K562 (cell line): ENCODE results near the gene RNF2. TPM values are rescaled to one million over a fixed set of nuclear protein-coding genes. Genes with fewer than 3 reads are reported as not detected.

ENCODE experiments used
- BRD9 ChIP-seq: fragments of 450-650 bp; IDR thresholded peaks from 2 replicates; pipeline ENCODE4 v1.6.1; 2018; ENCODE audit warnings: low read depth; ENCODE audit not compliant: partially characterized antibody
- CBFA2T3 ChIP-seq: fragments of 450-650 bp; IDR thresholded peaks from 2 replicates; pipeline ENCODE4 v1.6.1; 2017
- DNMT1 ChIP-seq: fragments of 450-650 bp; IDR thresholded peaks from 2 replicates; pipeline ENCODE4 v1.6.1; 2016; ENCODE audit warnings: antibody characterized with exemption, mild to moderate bottlenecking
- FOXJ3 ChIP-seq: sonication (generic); formaldehyde crosslinking; IDR thresholded peaks from 2 replicates; pipeline ENCODE4 v1.4.0; 2020; ENCODE audit warnings: mild to moderate bottlenecking, missing genetic modification reagents
- FOXK1 ChIP-seq: sonication (generic); formaldehyde crosslinking; IDR thresholded peaks from 2 replicates; pipeline ENCODE4 v1.8.0; 2022; ENCODE audit warnings: missing genetic modification reagents, mild to moderate bottlenecking, borderline replicate concordance
- FOXK2 ChIP-seq, 2 experiments: fragments of 450-650 bp; IDR thresholded peaks in 1 of 2; conservative IDR thresholded peaks in 1 of 2; 2 replicates each; pipeline ENCODE4 v1.6.1; 2016; ENCODE audit warnings: low read depth in 2 of 2, mild to moderate bottlenecking in 1 of 2
- MTA2 ChIP-seq: fragments of 450-650 bp; IDR thresholded peaks from 2 replicates; pipeline ENCODE4 v1.6.1; 2016; ENCODE audit warnings: low read depth
- NR1H2 ChIP-seq: sonication (generic); formaldehyde crosslinking; IDR thresholded peaks from 2 replicates; pipeline ENCODE4 v1.4.0; 2020; ENCODE audit warnings: mild to moderate bottlenecking, missing genetic modification reagents
- SMAD1 ChIP-seq: fragments of 150-350 bp; IDR thresholded peaks from 2 replicates; pipeline ENCODE4 v1.6.1; 2014; ENCODE audit warnings: low read length, low read depth; ENCODE audit not compliant: partially characterized antibody
- SP2 ChIP-seq: IDR thresholded peaks from 2 replicates; pipeline ENCODE4 v1.6.1; 2011; ENCODE audit warnings: mild to moderate bottlenecking, low read depth, low read length, moderate library complexity; ENCODE audit not compliant: poor library complexity, severe bottlenecking; ENCODE audit errors: extremely low read depth
- SREBF2 ChIP-seq: sonication (generic); formaldehyde crosslinking; IDR thresholded peaks from 2 replicates; pipeline ENCODE4 v1.4.0; 2020; ENCODE audit warnings: mild to moderate bottlenecking, missing genetic modification reagents
- TBL1XR1 ChIP-seq, 2 experiments: IDR thresholded peaks; 2 replicates each; pipeline ENCODE4 v1.6.1; 2012; ENCODE audit warnings: improper control_type of control experiment in 2 of 2, low read length in 2 of 2, mild to moderate bottlenecking in 1 of 2
- ZBTB7A ChIP-seq: IDR thresholded peaks from 2 replicates; pipeline ENCODE4 v1.6.1; 2011; ENCODE audit warnings: low read depth, mild to moderate bottlenecking, low read length, moderate library complexity, borderline replicate concordance; ENCODE audit not compliant: control insufficient read depth
- ZNF174 ChIP-seq: fragments of 250-450 bp; sonication (Bioruptor Pico); IDR thresholded peaks from 2 replicates; pipeline ENCODE4 v1.4.0; 2020; ENCODE audit warnings: mild to moderate bottlenecking
- ZNF57 ChIP-seq: fragments of 450-650 bp; formaldehyde crosslinking; IDR thresholded peaks from 2 replicates; pipeline ENCODE4 v1.4.0; 2020; ENCODE audit warnings: mild to moderate bottlenecking, moderate library complexity
- ZNF589 ChIP-seq: fragments of 200-800 bp; sonication (Bioruptor generic); IDR thresholded peaks from 2 replicates; pipeline ENCODE4 v1.6.1; 2016; ENCODE audit warnings: low read depth, missing genetic modification characterization, missing compliant biosample characterization
- polyA plus RNA-seq, 8 experiments: library from polyadenylated mRNA; depleted of rRNA in 4 of 8; stranded (reverse) in 5 of 8; unstranded in 3 of 8; fragments of >200 nt; fragmentation: Nextera tagmentation in 2 of 8; fragmentation: Illumina TruSeq in 1 of 8; extraction: Ambion mirVana in 2 of 8; extraction: Trizol in 1 of 8; gene quantifications; 2 replicates each; pipeline versions ENCODE4 v1.2.1 to v1.2.3, GENCODE V29; 2011 to 2014; ENCODE audit warnings: inconsistent platforms in 1 of 8, missing spikeins in 1 of 8
- total RNA-seq, 7 experiments: library from RNA; depleted of rRNA in 6 of 7; stranded (reverse); fragments of >200 nt in 6 of 7; fragmentation: Illumina TruSeq in 2 of 7; extraction: Trizol in 2 of 7; gene quantifications; 2 replicates each; pipeline versions ENCODE4 v1.2.1 to v1.2.3, GENCODE V29; 2011 to 2021; ENCODE audit warnings: low replicate concordance in 1 of 7
- TF ChIP-seq, protein P1 (sequence below), 2 experiments: fragments of 150-350 bp in 1 of 2; IDR thresholded peaks; 2 replicates each; pipeline ENCODE4 v1.6.1; 2012 to 2016; ENCODE audit warnings: low read depth in 2 of 2, low read length in 2 of 2, mild to moderate bottlenecking in 1 of 2, moderate library complexity in 1 of 2
- TF ChIP-seq, protein P2 (sequence below), 2 experiments: fragments of 250-450 bp in 1 of 2; fragments of 450-650 bp in 1 of 2; sonication (Bioruptor Pico) in 1 of 2; IDR thresholded peaks; 2 replicates each; pipeline versions ENCODE4 v1.6.1 to v1.8.0; 2016 to 2021; ENCODE audit warnings: mild to moderate bottlenecking in 2 of 2, moderate library complexity in 2 of 2, missing compliant biosample characterization in 1 of 2, missing genetic modification characterization in 1 of 2
- TF ChIP-seq, protein P3 (sequence below): sonication (generic); formaldehyde crosslinking; IDR thresholded peaks from 2 replicates; pipeline ENCODE4 v1.8.1; 2023; ENCODE audit warnings: mild to moderate bottlenecking, missing genetic modification reagents

RNF2 gene
- total and polyA plus RNA-seq, 9 of the 15 experiments (the other 6 are each of a cell fraction or from before 2014, with no cell fraction given): 7.1 to 66.5 (median 32.9) TPM

DNA sequence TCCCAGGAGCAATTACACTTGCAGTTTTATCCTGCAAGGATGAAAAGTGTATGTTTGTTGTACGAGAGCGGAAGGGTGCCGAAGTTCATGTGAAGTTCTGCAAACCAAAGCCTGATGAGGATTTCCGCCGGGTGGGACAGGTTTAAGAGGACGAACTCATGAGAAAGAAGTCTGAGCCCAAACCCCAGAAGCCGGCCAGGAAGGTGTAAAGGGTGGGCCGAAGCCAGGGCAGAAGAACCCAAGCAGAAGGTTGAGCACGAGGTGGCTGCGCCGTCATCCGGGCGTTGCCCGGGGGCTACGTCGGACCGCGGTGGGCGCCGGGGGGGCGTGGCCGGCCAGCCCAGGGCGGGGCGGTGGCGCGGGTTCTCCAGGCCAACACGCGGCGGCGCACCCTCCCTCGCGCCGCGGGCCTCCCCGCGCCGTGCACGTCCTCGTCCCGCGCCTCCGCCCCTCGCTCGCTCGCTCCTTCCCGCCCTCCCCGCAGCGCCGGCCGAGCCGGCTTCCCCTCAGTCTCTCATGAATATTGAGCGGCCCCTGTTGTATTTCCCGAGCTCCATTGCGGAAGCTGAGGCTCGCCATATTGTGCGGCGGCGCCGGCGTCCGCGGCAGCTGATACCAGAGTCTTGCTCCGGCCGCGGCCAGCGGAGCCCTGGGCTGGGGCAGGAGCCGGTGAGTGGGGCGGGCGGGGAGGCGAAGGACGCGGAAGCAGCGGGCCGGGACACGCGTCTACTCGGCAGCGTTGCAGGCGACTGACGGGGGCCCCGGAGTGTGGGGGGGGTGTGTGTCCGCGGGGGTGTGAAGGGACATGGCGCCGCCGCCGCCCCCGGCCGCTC is at the start of gene RNF2 (continued):
- TF ChIP-seq, protein P1, sequence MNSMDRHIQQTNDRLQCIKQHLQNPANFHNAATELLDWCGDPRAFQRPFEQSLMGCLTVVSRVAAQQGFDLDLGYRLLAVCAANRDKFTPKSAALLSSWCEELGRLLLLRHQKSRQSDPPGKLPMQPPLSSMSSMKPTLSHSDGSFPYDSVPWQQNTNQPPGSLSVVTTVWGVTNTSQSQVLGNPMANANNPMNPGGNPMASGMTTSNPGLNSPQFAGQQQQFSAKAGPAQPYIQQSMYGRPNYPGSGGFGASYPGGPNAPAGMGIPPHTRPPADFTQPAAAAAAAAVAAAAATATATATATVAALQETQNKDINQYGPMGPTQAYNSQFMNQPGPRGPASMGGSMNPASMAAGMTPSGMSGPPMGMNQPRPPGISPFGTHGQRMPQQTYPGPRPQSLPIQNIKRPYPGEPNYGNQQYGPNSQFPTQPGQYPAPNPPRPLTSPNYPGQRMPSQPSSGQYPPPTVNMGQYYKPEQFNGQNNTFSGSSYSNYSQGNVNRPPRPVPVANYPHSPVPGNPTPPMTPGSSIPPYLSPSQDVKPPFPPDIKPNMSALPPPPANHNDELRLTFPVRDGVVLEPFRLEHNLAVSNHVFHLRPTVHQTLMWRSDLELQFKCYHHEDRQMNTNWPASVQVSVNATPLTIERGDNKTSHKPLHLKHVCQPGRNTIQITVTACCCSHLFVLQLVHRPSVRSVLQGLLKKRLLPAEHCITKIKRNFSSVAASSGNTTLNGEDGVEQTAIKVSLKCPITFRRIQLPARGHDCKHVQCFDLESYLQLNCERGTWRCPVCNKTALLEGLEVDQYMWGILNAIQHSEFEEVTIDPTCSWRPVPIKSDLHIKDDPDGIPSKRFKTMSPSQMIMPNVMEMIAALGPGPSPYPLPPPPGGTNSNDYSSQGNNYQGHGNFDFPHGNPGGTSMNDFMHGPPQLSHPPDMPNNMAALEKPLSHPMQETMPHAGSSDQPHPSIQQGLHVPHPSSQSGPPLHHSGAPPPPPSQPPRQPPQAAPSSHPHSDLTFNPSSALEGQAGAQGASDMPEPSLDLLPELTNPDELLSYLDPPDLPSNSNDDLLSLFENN (IDR thresholded peaks at IDR 0.05; ENCODE audit: low read depth in 2 of 2, low read length in 2 of 2): no peak
- no peak for TF ChIP-seq SP2
- TF ChIP-seq, protein P2, sequence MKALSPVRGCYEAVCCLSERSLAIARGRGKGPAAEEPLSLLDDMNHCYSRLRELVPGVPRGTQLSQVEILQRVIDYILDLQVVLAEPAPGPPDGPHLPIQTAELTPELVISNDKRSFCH (CRISPR knock-in tag; IDR thresholded peaks at IDR 0.05): no peak
- TF ChIP-seq, protein P2 (tag; IDR thresholded peaks at IDR 0.05): peak; percentile 55
- TF ChIP-seq, protein P3, sequence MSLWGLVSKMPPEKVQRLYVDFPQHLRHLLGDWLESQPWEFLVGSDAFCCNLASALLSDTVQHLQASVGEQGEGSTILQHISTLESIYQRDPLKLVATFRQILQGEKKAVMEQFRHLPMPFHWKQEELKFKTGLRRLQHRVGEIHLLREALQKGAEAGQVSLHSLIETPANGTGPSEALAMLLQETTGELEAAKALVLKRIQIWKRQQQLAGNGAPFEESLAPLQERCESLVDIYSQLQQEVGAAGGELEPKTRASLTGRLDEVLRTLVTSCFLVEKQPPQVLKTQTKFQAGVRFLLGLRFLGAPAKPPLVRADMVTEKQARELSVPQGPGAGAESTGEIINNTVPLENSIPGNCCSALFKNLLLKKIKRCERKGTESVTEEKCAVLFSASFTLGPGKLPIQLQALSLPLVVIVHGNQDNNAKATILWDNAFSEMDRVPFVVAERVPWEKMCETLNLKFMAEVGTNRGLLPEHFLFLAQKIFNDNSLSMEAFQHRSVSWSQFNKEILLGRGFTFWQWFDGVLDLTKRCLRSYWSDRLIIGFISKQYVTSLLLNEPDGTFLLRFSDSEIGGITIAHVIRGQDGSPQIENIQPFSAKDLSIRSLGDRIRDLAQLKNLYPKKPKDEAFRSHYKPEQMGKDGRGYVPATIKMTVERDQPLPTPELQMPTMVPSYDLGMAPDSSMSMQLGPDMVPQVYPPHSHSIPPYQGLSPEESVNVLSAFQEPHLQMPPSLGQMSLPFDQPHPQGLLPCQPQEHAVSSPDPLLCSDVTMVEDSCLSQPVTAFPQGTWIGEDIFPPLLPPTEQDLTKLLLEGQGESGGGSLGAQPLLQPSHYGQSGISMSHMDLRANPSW (CRISPR knock-in tag): no peak
- TF ChIP-seq NR1H2: no peak
- no peak for TF ChIP-seq MTA2
- no peak for TF ChIP-seq DNMT1
- TF ChIP-seq ZNF57 (CRISPR knock-in tag): 0 out of 2 replicates have a peak, but pooled peaks have one; percentile 3
- TF ChIP-seq ZNF174 (CRISPR knock-in tag): no peak
- TF ChIP-seq CBFA2T3: no peak
- TF ChIP-seq FOXK2 (conservative IDR thresholded peaks at IDR 0.05 in 1 of 2, IDR thresholded peaks at IDR 0.05 in 1 of 2; ENCODE audit: low read depth in 2 of 2): 0 out of 4 replicates have a peak, but pooled peaks of 1 of the 2 experiments have one; percentile 21
- TF ChIP-seq TBL1XR1 (IDR thresholded peaks at IDR 0.05; ENCODE audit: low read length in 2 of 2): no peak
- TF ChIP-seq BRD9: no peak
- no peak for TF ChIP-seq SMAD1
- no peak for TF ChIP-seq FOXK1 (CRISPR knock-in tag)
- no peak for TF ChIP-seq ZNF589 (CRISPR knock-in tag)
- no peak for TF ChIP-seq FOXJ3 (CRISPR knock-in tag)
- TF ChIP-seq SREBF2: no peak
- TF ChIP-seq ZBTB7A: peak; percentile 98; the same call in 1 of the 2 replicates
